NOMO-1 (cell line): ENCODE results near the gene THAP12.

Source experiments
- DNase-seq, 2 experiments: peaks; one replicate each; lab custom pipeline; 2025; ENCODE audit not compliant: unreplicated experiment in 2 of 2; lab: John Stamatoyannopoulos, UW

Gene THAP12

DNA sequence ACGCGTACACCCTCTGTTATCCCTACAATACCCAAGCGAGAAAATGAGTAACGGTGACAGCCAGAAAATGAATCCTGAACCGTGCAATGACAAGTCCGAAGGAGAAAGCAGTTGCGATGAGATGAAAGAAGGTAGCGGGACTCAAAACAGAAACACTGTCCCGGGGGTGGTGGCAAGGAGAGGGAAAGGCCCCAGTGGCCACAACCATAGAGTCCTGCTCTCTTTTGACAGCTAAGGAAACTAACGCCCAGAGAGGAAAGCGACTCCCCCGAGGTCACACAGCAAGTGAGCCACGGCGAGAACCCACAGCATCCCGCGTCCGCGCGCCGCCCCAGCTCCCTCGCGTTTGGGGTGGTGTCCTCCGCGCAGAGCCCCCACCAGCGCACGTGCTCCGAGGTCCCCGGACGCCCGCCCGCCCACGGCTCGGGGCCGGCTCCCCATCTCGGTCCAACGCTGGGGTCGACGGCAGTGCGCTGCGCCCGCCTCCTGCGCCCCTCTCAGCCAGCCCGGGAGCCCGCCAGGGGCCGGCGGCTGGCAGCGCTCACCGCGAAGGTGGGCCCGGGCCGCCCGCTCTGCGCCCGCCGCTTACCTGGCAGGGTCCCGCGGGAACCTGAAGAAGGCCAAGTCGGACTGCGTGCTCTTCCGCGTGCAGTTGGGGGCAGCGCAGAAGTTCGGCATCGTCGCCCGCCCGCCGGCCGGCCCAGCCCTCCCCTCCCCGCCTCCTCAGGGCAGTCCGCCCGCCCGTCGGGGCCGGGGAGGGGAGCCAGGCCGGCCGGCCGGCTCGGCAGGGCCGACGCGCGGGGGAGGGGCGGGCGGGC lies 564 bp downstream of the THAP12 start:
- peak; percentile 45 to 51 for DNase-seq

DNA sequence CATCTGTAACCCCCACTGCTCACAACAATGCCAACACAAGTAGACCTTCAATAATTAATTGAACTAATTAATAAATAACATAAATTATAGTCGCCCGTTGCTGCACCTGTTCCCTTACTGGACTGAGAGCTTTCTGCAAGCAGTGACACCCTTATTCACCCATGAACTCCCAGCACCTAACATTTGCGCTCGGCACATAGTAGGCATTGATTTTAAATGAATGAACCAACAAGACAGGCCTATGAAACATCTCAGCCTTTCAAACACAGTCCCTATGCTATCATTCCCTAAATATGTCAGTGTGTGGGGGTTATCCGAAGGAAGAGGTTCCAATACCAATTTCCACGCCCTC lies 1.1 kb downstream of the THAP12 start:
- no peak for DNase-seq

DNA sequence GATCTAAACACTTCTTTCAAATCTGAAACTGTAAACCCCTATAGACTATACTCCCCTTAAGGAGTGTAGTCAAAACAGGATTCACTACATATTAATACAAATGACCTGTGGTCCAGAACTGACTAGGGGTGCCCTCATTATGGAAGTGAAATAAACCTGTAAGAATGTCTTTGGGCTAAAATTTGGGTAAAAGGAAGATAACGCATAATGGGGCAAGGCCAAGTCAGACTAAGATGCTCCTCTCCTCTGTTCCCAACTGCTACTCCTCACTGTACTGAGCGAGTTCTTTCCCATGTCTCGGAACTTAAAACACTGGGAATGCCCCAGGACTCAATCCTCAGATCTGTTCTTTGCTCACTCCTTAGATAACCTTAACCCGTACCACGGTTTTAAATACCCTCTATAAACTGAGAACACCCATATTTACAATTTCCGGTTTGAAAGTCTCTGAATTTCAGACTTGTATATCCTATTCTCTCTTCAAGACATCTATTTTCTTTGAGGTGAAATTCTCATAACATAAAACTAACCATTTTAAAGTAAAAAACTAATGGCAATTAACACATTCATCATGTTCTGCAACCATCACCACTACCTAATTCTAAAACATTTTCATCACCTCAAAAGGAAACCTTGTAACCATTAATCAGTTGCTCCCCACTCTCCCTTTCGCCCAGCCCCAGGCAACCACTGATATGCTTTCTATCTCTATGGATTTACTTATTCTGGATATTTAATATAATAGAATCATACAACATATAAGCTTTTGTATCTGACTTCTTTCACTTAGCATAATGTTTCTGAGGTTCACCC lies 4.0 kb downstream of the THAP12 start:
- DNase-seq = no peak

DNA sequence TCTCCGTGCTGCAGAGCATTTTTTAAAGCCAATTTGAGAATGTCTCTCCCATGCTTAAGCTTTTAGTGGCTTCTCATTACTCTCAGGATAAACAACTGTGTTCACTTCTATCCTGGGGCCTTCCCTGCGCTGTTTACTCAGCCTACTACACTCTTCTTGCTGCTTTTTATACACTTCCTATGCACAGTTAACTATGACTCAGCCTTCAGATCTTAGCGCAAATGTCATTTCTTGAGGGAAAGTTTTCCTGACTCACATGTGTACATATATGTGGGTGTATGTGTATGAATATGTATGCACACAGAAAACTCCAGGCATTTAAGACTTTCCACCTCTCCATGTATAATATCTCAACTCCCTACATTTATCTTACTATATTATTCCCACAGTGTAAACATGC lies 9.8 kb downstream of the THAP12 start:
- no peak for DNase-seq

DNA sequence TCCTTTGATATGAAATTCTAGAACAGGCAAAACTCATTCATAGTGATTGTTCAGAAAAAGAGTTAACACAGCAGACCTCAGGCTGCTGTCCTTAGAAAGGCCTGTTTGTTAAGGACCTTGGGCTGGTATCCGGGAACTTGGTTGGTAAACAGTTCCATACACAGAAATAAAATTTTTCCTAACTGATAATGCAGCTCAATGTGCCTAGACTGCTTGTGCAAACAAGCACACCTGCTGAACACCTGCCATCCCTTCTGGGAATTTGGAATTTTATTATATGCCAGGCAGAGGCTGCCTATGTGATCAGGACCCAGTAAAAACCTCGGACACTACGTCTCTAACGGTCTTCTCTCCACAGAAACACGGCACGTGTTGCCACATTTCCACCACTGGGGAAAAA lies 11.5 kb downstream of the THAP12 start:
- no peak for DNase-seq

DNA sequence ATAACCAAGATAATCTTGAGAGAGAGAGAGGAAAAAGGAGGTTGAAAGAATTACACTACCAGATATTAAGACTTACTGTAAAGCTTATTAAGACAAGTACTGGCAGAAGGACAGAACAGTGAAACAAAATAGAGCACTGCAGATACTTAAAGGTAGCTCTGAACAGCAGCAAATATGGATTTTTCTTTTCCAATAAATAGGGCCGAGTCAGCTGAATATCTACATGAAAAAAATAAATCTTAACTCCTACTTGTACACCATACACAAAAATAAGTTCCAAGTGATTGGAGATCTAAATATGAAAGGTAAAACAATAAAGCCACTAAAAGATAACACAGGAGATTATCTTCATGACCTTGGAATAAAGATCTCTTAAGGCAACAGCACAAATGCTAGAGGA lies 12.4 kb downstream of the THAP12 start:
- DNase-seq = no peak

DNA sequence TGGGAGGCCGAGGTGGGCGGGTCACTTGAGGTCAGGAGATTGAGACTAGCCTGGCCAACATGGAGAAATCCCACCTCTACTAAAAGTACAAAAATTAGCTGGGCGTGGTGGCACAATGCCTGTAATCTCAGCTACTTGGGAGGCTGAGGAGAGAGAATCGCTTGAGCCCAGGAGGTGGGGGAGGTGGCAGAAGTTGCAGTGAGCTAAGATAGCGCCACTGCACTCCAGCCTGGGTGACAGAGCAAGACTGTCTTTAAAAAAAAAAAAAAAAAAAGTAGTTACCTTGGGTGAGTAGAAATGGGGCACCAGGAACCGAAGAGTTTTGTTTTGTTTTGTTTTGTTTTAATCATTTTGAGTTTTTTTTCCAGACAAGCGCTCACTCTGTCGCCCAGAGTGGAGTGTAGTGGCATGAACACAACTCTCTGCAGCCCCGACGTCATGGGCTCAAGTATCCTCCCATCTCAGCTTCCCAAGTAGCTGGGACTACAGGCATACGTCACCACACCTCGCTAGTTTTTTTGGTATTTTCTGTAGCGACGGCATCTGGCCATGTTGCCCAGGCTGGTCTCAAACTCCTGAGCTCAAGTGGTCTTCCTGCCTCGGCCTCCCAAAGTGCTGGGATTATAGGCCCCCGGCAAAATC lies 15.8 kb downstream of the THAP12 start:
- DNase-seq = no peak

DNA sequence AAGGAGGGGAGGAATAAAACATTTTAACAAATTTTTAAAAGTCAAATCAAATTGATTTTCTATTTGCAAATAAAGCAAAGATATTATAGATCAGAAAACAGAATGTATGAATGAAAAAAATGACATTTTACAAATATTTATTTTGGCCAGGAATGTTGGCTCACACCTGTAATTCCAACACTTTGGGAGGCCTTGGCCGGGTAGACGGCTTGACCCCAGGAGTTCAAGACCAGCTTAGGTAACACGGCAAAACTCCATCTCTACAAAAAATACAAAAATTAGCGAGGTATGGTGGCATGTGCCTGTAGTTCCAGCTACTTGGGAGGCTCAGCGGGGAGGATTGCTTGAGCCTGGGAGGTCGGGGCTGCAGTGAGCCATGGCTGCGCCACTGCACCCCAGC lies 18.2 kb downstream of the THAP12 start:
- no peak for DNase-seq

DNA sequence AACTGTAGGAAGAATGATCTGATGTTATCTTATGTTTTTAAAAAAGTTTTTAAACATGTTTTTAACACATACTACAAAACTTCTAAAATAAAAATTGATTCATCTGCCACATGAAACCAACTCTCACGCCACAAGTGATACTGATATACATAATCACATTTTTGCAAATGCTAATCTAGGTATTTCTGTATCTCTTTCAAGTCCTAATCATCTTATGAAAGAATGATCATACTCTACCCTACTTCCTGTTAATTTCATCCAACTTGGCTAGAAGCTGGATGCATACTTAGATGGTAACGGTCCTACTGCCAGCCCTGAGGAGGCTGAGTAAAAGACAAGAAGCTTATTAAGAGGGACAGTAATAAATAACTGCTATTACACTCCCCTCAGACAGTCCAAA lies 19.2 kb downstream of the THAP12 start:
- DNase-seq = no peak

DNA sequence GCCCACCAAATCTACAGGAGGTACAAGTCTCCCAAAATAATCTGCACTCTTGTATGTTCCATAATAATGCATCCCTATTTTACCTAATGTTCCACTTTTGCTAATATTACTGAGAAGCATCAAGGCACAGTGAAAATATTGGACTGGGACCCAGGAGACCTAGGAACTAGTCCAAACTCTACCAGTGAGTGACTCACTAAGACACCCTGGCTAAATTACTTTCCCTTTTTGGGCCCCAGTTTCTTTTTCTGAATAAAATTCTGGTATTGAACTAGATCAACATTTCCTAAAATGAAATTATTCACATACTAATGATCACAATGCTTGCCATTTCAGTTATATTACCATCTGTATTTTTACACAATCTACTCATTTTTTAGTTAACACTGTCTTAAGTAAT lies 19.6 kb downstream of the THAP12 start:
- no peak for DNase-seq

DNA sequence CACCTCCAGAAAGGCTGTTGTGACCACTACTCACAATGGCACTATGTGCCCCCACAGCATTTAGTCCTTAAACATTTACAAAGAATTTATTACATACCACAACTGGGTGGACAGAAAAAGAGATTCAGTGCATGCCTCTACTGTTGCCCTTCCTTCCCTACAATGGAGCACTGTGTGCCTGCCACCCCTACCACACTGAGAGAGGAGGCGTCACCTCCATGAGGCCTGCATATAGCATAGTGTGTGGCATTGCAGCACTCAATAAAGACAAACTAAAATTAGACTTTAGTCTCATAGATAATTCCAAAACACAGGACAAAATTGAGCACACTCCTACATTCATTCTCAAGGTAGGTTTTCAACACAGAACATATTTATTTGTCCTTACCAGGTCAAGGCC lies 25.8 kb downstream of the THAP12 start:
- DNase-seq = no peak

DNA sequence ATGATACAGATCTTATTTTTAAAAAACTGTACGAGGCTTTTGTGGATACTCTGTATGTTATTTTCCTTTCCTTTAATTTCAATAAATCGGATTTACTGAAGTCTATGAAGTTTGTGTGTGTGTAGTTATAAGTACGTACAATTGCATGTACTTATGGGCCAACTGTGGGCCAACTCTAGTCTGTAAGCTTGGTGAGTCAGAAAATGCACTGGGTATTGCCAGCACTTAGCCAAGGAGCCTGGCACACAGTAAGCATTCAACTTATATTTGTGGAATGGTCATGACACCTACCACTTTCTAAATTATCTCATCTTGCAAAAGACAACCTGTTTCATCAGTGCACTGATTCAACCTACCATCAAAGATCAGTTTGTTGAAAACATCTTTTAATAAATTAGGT lies 32.6 kb downstream of the THAP12 start:
- DNase-seq = no peak

DNA sequence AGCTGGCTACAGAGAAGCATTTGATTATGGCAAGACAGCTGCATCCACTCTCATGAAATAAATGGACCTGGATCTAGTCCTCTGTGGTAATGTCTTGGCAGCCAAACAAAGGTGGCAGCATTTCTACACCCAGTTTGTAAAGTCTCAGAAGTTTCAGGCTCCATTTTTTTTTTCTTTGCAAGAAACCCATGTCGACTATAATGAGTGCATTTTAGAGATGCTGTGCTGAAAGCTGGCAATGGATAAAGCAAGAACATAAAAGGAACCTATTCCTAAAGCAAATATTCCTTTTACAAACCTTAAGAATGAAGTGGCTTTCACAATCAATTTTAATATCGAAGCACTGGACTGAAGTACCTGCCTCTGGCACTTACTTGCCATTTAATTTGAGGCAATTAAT lies 33.5 kb downstream of the THAP12 start:
- no peak for DNase-seq

DNA sequence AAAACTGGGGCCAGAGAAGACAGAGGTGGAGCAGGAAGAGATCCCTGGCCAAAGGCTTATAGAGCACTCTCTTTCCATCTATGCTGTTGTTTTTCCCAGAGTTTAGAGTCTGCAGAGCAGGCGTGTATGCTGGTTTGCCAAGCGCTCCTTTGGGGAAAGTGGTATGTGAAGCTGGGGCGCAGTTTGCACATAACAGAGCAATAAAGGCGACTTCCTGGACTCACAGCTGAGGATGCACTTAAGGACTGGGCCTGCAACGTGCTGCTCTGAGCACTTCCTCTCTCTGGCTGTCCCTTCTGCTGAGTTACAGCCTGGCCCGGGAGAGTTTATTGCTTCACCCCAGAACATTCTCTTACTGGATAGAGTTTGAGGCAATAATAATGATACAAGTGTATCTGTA lies 41.7 kb downstream of the THAP12 start:
- DNase-seq = peak; percentile 84 to 96

DNA sequence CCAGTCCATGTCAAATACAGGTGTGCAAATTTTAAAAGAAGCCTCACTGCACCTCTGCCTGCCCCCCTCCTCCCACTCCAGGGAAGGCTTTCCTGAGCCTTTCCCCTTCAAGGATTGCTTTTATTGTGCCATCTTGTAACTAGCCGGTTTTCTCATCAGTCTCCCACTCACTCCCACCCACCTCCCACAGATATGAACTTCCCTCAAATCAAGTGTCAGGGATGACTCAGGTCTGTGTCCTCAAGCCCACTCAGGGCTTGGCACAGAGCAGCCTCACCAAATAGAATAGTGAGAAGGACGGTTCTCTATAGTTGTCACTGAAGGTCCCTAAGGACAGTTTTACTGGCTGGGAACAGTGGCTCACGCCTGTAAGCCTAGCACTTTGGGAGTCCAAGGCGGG lies 43.0 kb downstream of the THAP12 start:
- no peak for DNase-seq

DNA sequence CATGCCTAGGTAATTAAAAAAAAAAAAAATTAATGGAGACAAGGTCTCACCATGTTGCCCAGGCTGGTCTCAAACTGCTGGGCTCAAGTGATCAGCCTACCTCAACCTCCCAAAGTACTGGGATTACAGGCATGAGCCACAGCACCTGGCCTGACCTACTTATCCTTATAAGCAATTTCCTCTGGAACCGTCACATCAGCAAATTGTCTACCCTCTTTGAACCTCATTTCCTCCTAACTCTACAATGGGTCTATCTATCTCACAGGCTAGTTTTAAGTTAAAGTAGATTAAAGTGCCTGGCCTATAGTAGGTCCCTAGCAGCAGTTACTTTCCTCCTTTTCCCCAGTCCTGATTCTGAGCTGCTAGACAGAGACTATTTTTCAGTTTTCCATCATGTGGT lies 43.5 kb downstream of the THAP12 start:
- no peak for DNase-seq

DNA sequence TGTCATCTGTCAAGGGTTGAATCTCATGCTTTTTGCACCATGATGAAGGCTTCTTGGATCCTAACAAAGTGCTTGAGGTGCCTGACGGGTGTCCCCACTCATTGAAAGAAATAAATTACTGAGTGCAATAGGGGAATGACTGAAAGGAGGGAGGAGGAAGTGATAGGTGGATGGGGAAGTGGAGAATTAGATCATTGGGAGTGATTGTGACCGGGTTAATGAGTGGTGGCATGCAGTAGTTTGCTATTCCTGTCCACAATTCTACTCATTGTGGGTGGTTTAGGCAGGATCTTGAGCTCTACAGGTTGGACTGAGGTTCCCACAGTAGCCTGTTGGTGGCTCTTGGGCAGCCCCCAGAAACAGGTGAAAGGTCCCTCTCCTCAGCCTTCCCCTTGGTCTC lies 44.3 kb downstream of the THAP12 start:
- DNase-seq = peak in 1 of 2 experiments; percentile 26

DNA sequence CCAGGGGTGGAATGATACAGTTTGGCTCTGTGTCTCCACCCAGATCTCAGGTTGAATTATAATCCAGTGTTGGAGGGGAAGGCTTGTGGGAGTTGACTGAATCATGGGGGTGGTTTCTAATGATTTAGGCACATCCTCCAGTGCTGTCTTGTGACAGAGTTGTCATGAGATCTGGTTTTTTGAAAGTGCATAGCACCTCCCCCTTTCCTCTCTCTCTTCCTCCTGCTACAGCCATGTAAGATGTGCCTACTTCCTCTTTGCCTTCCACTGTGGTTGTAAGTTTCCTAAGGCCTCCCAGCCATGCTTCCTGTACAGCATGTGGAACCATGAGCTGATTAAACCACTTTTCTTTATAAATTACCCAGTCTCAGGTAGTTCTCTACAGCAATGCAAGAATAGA lies 45.1 kb downstream of the THAP12 start:
- peak; percentile 67 to 82 for DNase-seq

DNA sequence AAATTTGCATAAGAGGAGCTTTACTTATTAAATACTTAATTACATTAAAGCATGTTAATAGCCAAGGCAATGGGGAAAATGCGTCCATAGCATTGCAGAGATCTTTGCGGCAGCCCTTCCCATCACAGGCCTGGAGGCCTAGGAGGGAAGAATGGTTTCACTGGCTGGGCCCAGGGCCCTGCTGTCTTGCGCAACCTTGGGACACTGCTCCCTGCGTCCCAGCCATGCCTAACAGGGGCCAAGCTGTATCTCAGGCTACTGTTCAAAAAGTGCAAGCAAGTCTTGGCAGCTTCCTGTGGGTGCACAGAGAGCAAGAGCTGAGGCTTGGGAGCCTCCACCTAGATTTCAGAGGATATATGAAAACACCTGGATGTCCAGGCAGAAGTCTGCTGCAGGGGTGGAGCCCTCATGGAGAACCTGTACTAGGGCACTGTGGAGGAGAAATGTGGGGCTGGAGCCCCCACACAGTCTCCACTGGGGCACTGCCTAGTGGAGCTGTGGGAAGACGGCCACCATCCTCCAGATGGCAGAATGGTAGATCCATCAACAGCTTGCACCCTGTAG lies 46.0 kb downstream of the THAP12 start:
- no peak for DNase-seq

DNA sequence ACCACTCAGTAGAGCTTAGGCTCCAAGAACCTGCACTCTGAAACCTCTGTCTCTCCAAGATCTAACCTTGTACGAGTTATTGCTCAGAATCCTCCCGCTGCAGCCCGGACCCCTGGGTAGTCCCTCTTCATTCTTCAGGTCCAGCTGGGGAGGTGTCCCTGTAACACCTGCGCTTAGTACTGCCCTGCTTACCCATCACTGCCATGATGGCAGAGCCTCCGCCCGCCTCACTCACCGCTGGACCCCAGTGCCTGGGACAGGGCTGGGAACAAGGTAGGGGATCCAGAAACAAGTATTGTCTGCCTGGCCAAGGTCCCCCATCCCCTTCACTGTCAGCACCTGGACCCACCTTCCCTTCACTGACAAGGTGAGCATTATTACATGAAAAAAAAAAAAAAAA lies 50.3 kb downstream of the THAP12 start:
- no peak for DNase-seq

DNA sequence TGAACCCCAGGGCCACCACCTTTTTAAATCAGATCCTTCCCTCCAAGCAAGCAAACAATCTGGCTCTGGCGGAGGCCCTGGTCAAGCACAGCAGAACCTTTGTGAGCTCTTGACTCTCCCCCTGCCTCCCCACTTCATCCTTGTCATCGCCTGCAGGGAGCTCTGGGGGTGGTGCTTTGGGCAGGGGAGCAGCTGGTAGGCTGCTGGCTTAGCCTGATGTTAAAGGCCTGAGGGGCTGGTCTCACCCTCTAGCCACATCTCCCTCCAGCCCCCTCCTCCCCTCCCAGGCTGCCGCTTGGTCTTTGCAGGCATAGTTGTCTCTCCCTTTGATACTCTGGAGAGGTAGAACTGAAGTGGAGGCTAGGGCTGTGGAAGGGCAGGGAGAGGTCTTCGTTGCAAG lies 50.9 kb downstream of the THAP12 start:
- DNase-seq = no peak
